Cardiac septum (tissue), 1 donor: ENCODE data around the gene MARS1. TPM values are rescaled to one million over a fixed set of nuclear protein-coding genes. Genes with fewer than 3 reads are reported as not detected.

Experiments
- DNase-seq: peaks from one replicate; pipeline ENCODE4 v3.0.0-alpha.2; 2020; ENCODE audit warnings: low spot score
- intact Hi-C: fragments of 100-400 bp; cut with DNase I; formaldehyde crosslinking; loops from one replicate; pipeline ENCODE4 v1.14.0; 2022
- total RNA-seq: library from RNA; stranded (reverse); fragmentation: NEBNext Ultra II Directional; extraction: Animal tissue kit (Norgen Biotek cat#: 25700); gene quantifications from one replicate; pipeline ENCODE4 v1.2.1, GENCODE V29; 2021
- donor health status: DM: no; HTN: no; CAD: no.

MARS1 gene
- total RNA-seq, 1 donor from 2014 or later, result 89.2 TPM

DNA sequence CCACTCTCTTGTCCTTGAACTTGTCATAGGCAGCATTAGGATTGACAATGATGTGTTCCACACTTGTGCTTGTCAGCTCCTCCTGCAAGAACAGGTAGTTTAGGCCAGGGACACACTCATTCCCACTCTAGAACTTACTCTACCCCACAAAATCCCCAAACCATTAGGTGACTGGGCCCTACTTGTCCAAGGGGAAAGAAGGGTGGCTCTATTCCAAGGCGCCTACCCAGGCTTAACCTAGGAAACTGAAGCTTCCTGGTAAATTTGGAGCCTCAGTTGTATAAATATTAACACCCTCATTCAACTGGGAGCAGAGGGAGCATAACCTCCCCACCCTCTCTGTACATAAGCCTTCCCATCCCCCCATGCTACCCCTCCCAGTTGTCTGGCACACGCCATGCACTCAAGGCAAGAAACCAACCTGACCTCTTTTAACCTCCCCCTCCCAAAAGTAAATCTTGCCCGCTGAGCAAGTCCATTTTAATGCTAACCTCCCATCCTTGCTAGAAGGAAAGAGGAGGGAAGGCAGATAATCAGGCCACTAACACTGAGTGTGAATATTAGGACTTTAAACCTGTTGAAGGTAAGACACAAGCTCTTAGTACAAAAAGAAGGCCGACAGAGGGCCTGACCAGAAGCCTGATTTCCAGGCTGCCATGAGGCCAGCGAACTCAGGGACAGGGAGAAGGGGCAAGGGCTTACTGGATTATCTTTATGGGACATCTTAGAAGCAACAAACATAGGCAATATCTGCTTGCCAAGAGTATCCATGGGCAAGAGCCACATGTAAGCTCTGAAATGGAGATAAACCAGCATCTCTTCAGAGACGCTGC, 48.1 kb downstream of the MARS1 start:
- intact Hi-C loops, result no loop called here
- no peak for DNase-seq

DNA sequence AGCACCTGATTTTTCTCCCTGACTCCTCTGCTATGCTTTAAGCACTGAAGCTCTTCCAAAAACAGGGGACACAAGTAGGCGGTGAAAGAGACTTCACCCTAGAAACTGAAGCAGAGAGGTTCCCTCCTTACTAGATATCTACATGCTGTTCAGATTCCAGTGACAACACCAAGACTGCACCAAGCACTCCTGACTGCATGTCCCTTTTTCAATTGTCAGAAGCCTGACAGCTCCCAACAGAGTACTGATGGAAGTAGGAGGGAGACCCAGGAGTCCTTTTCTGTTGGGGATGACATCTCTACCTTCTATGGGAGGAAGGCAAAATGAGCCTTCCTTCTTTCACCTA, 48.7 kb downstream of the MARS1 start:
- intact Hi-C loops, result no loop called here
- no peak for DNase-seq

DNA sequence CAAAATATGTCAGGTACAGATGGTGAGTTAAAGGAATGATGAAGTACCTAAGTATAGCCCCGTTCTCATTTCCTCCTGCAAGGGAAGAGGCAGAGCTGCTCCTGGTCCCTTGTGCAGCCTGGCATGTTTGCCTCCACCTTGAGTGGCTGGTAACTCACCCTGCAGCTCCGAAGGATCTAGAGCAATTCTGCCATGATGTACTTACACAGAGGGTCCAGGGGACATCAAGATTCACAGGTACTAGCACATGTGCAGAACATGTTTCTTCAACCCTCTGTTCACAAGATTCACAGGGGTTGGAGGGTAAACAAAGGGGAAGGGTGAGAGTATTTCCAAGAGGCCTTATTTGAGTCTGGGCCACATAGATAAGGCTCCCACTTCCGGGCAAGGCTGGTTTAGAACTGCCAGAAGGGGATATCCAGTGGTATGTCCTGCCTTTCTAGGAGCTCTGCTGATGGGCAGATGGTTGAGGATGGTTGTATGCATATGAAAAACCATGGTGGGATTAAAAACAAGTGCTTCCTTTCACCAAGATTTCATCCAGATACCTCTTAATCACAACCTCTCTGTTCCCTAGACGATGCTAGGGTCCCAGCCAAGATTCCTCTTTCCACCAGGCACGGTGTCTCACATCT, 51.4 kb downstream of the MARS1 start:
- intact Hi-C loops, result no loop called here
- DNase-seq, result no peak

DNA sequence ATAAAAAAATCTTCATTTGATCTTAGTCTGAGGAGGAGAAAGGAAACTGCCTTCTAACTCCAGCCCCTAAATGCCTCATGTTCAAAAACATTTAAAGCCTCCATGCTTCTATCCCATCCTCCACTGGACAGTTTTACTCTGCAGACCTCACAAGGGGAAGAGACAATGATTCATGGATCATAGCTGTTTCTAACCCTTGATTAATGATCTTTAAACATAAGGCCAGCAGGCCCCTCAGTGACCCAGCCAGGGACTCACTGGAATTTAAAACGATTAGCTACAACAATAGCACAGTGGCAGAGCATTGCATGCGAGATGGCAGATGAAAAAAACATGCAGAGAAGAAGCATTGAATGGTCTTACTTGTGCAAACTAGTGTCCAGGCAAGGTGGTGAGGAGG, 53.1 kb downstream of the MARS1 start:
- intact Hi-C loops, result no loop called here
- no peak for DNase-seq

DNA sequence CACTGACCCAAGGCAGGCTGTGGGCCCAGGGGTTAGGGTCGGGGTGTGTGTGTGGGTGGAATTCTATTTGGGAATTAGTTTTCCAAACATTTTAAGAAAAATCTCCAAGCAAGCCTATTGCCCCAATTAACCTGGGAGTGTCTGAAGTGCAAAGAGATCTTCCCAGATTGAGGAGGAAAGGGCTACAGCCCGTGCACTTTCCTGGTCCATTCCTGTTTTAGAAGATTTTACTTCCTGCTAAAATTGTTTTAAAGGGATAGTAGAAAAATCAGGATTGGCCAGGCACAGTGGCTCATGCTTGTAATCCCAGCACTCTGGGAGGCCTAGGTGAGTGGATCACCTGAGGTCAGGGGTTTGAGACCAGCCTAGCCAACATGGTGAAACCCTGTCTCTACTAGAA, 53.8 kb downstream of the MARS1 start:
- DNase-seq, result no peak

DNA sequence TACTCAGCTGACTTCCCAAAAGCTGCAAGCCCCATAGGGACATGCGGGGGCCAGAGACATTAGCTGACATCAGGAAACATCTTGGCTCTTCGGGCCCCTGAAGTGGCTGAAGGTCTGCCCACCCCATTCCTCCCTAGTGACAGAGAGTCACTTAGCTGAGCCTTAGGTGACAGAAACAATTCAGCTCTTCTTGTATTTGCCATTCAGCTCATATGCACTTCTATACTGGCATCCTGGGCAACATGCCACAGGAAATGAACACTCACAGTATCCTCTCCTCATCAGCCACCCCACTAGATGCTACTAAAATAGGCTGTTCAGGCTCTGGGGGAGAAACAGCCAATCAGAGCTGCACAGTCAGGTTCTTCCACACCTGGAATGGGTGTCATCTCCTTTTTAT, 55.7 kb downstream of the MARS1 start:
- no peak for DNase-seq
- intact Hi-C loops, result no loop called here

More for the DNA sequence above, 53.8 kb downstream of the MARS1 start:
- intact Hi-C loops, result no loop called here

DNA sequence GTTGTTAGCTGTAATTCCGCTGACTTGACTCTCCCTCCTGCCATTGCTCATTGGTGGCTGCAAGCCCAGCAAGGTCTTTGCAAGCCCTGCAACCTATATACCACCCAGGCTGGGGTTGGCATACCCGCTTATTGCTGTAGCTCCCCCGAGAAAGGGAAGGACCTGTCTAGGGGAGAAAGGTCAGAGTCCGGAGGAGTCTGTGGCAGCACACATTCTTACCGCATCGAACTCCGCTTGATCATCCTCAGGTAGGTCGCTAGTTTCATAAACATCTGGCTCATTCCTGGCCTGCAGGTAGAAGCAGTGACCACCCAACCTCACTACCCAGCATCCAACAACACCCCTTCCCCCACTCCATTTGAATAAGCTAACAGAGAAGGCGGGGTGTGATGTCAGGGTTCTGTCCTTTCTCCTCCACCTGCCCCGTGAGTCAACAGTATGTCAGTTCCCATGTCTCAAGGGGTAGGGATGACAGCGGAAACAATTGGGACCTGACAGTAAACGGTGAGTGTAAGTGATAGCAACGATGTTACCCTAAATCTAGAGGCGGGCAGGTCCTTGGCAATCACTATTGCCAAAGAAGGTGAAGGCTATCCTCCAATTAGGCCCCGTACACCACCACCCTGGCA, 58.1 kb downstream of the MARS1 start:
- no peak for DNase-seq
- intact Hi-C loops, result loop anchor here (2.0 kb wide), 1 partner anchor 23 kb away; the partner anchor contains the start of gene MBD6

DNA sequence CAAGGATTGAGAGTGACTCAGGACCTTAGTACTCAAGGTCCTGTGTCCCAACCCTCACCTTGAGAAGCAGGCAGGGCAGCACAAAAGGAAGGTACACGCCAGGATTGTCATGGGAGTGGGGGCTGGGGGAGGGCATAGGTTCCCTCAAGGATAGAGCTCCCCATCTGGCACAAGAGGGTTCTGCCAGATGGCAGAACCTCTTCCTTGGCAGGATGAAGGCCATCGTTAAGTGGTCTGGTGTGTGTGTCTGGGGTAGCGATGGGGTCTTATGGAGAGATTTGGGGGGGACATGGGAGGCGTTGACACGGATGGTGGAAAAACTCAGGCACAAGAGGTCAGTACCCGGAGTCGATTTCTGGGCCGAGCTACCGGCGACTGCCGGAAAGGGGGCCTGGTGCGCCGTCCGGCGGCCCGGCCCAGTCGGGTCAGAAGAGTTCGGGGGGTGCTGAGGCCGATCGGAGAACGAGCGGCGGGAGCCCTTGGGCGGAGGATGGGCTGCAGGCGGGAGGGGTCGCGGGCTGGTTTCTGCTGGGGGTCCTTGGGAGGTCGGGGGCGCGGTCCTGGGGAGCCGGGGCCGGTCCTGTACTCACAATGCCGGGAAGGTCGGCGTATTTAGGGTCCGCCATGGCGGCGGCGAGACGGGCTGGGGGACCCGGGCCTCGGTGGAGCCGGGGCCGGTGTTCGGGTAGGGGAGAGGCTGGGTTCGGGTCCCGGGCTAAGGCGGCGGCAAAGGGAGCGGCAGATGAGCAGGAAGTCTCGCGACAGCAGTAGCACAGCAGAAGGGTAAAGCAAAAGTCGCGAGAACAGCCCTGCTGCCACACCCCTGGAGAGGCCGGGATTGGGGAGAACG, 58.8 kb downstream of the MARS1 start, which contains the start of gene DCTN2:
Gene DCTN2 (minus strand): TSS at position 755 of the 850 bp plus-strand sequence. CDS start 129 bp downstream, at position 626.
- intact Hi-C loops, result loop anchor here (2.0 kb wide), 1 partner anchor 24 kb away; the partner anchor contains the start of gene MBD6
- peak; percentile 97 for DNase-seq

DNA sequence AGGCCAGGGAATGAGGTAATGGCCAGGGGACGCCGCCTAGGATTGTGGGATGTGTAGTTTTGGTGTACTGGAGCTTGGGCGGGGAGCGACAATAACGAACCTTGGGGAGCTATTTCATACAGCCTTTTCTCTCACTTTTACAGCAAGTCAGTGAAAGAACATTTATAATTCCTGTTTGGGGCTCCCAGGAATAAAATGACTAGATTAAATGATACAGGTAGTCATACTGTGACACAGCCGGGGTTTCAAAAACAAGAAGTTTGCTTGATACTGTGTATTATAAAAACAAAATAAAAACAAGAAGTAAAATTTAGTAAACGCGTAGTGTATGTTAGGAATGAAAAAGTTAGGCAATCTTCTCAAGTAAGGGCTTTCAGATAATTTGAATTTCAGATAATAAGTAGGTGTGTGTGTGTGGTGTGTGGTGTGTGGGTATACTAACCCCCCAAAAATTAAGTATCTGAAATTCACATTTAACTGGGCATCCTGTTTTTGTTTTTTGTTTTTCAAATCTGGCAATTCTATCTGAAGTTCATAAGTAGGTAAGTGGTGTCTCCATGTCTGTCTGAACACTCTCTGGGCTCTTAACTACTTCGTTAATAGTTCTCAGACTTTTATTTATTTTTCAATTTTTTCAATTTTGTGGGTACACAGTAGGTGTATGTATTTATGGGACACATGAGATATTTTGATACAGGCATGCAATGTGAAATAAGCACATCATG, 59.6 kb downstream of the MARS1 start:
- no peak for DNase-seq
- intact Hi-C loops, result loop anchor here (2.0 kb wide), 1 partner anchor 25 kb away; the partner anchor contains the start of gene MBD6

DNA sequence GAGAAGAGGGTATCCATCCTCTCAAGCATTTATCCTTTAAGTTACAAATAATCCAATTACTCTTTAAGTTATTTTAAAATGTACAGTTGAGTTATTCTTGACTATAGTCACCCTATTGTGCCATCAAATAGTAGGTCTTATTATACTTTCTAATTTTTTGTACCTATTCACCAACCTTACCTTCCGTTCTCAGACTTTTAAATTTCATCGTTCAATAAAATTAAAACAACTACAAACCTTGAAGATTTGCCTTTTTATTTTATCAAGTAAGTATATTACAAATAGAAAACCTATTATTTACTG, 60.1 kb downstream of the MARS1 start:
- intact Hi-C loops, result no loop called here
- no peak for DNase-seq

DNA sequence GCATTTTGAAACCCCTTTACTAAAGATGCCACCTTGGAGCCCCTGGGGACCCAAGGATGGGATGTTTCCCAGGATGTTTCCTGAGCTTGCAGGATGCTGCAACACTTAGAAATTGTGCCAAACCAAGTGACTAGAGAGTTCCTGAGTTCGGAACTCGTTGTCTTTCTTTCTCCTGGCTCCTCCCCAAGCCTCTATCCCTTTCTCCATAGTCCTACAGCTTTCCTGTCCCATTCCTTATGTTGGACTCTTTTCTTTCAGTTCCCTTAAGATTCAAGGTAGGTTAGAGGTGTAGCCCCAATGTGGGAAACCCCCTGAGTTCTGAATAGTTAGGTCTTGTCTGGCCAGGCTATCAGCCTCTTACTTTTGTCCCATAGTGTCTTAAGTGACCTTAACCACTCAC, 60.6 kb downstream of the MARS1 start:
- DNase-seq, result no peak
- intact Hi-C loops, result no loop called here

DNA sequence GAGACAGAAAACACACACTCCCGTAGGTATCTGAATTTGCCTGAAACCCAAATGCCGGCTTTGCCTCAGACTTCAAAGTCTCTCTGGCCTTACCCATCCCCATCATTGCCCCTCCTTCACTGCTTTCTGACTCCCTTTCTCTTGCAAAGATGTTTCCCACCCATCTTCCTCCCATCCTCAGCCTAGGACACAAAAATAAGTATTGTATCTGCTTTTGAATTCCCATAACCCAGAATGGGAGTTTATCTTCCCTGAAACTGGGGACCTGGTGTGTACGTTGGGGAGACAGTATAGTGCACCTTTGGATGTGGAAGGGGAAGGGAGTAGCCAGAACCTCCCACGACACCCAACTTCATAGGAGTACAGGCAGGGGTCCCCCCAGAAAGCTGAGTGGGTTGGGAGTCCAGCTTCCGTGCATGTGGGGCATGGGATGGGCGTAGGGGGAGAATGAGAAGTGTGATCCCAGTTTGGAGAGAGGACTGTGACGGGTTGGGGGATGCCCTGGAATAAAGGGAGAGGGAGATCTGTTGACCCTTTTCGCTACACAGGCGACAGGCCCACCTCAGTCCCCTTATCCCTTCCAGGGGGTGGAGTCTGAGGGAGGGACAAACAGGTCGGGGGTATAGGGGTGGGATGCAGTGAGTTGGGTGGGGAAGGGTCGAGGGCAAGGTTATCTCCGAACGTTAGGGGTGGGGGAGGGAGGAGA, 61.5 kb downstream of the MARS1 start:
- intact Hi-C loops, result no loop called here

DNA sequence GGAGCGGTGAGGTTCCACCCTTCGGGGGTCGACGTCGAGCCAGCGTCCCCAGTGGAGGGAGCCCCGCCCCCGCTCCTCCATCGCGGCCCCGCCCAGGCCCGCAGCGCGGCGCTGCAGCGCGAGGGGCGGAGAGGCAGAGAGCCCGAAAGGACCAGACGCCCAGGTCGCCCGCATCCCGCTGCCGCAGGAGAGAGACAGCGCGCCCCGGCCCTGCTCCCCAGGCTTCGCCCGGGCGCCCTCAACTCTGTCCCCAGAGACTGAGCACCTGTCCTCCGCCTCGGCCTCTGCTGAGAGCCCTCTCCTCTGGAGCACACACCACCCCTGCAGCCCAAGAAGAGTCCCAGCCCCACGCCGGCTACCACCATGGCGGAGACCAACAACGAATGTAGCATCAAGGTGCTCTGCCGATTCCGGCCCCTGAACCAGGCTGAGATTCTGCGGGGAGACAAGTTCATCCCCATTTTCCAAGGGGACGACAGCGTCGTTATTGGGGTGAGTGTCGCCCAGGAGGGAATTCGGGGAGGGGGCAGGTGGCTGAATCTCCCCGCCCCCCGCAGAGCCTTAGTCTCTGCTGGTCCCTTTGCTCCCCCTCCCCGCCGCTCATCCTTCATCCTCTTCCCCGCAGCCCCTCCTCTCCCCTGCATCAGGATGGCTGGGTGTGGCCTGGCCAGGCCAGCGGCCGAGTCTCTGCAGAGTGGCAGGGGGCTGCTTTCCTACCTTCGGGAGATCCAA, 62.2 kb downstream of the MARS1 start, which contains the start of gene KIF5A:
Gene KIF5A (plus strand): TSS at position 136 of the 732 bp plus-strand sequence. CDS start 228 bp downstream, at position 364.
- no peak for DNase-seq
- intact Hi-C loops, result no loop called here

More for the DNA sequence above, 61.5 kb downstream of the MARS1 start:
- no peak for DNase-seq

DNA sequence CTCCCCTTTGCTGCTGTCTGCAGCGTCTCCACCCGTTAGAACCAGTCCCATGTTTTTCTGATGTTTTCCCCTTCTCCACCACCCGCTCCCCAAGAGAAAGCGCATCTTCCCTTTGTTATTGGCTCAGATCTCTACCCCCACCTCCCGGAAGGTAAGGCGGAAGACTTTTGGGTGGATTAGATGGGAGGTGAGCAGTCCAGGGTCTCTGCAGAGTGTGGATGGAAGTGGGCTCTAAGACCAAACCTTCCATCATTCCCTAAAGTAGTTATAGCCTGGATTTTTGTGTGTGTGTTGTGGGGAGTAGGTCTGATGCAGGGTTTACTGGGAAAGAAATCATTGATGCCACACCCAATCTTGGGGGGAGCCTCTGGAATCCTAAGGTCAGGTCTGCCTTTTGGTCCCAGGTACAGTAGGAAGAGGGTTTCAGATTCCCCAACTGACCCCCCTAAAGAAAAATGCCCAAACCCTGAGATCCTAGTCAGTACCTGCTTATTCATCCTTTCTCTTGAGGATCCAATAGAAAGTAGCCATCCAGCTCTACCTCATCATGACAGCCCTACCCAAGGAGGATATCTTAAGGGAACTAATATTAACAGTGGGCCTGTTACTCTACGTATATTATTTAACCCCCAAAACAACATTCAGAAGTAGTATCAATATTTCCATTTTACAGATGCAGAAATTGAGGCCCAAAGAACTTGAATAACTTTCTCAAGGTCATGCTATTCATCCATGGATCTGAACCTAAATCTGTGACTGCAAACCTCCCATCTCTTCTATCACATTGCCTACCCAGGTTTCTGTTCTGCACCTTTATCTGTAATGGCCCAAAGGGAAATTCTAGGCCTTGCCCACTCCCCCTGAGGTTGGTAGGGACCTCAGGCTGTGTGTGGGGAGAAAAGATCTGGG, 63.0 kb downstream of the MARS1 start:
- no peak for DNase-seq
- intact Hi-C loops, result no loop called here

DNA sequence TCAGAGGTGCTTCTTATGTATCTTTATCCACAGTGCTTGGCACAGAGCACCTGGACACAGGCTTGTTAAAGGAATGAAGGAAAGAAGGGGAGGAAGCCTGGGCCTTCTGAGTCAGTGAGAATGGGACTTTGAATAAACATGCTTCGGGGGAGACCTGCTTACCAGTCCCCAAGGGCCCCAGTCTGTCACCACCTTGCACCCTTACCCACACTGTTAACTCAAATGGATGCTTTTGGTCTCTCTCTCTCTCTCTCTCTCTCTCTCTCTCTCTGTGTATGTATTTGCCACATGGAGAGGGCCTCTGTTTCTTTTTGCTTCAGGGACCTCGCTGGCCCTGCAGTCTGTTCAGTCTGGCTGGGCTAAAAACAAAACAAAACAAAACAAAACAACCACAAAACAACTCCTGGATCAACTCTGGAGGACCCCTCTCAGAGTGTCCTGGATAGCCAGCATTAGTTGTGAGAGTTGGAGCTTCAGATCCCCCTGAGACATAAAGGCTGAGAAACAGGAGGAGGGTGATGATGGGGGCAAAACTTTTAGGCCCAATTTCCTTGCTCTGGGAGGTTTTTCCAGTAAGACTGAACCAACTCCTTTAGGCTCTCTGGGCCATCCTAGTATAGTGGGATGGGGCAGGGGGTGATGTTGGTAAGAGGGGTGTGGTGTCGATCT, 63.9 kb downstream of the MARS1 start:
- intact Hi-C loops, result no loop called here
- no peak for DNase-seq

DNA sequence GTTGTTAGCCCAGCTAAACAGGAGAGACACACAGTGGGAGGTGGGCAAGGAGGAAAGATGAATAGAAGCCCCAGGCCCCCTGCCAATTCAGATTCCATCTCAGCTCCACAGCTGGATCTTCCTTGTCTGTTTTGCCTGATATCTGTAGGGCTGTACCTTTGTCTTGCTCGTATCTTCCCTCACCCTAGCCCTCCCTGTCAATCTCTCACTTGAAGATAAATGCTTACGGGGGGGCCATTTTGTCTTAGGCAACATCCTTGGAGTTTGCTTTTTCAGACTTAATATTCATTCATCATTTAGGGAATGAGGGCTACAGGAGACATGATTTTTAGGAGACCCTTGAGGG, 64.4 kb downstream of the MARS1 start:
- DNase-seq, result no peak
- intact Hi-C loops, result no loop called here
